Nephron progenitor cell (in vitro differentiated cells): ENCODE measurements around the gene FBXO40.

Experiments
- DNase-seq: peaks from one replicate; pipeline ENCODE4 v3.0.0; 2021
- H3K27ac Mint-ChIP-seq: 2 replicates; pipeline ENCODE4 v1.8.0; 2021; ENCODE audit warnings: mild to moderate bottlenecking, moderate library complexity, mixed read lengths
- H3K27me3 Mint-ChIP-seq: 2 replicates; pipeline ENCODE4 v1.8.0; 2021; ENCODE audit warnings: mild to moderate bottlenecking, low read depth, mixed read lengths; ENCODE audit not compliant: poor library complexity
- H3K36me3 Mint-ChIP-seq: 2 replicates; pipeline ENCODE4 v1.8.0; 2021; ENCODE audit warnings: low read depth, mixed read lengths
- H3K4me1 Mint-ChIP-seq: 2 replicates; pipeline ENCODE4 v1.8.0; 2021; ENCODE audit warnings: mixed read lengths
- H3K4me3 Mint-ChIP-seq: 2 replicates; pipeline ENCODE4 v1.8.0; 2021; ENCODE audit warnings: mild to moderate bottlenecking, moderate library complexity, mixed read lengths
- H3K9me3 Mint-ChIP-seq: 2 replicates; pipeline ENCODE4 v1.8.0; 2021; ENCODE audit warnings: mild to moderate bottlenecking, moderate library complexity, mixed read lengths
- CTCF ChIP-seq: fragments of 200-600 bp; sonication (generic); IDR thresholded peaks from 2 replicates; pipeline ENCODE4 v1.5.0; 2021; ENCODE audit warnings: antibody characterized with exemption

The FBXO40 gene

GRCh38 chr3:121604759-121605158 is 11.6 kb downstream of the FBXO40 start:
- H3K36me3 Mint-ChIP-seq: no peaks in the 10 kb centered on the region
- no peaks in the 10 kb centered on the region for H3K27me3 Mint-ChIP-seq
- no peaks in the 10 kb centered on the region for H3K4me1 Mint-ChIP-seq
- no peak for DNase-seq
- no peaks in the 10 kb centered on the region for H3K9me3 Mint-ChIP-seq
- no peak for TF ChIP-seq CTCF
- H3K4me3 Mint-ChIP-seq: no peak overlapping the region
- no peak overlapping the region for H3K27ac Mint-ChIP-seq

GRCh38 chr3:121606106-121606505 is 12.9 kb downstream of the FBXO40 start:
- H3K27me3 Mint-ChIP-seq: no peaks in the 10 kb centered on the region
- TF ChIP-seq CTCF: no peak
- H3K4me3 Mint-ChIP-seq: no peak overlapping the region
- H3K36me3 Mint-ChIP-seq: no peaks in the 10 kb centered on the region
- no peaks in the 10 kb centered on the region for H3K4me1 Mint-ChIP-seq
- no peak for DNase-seq
- H3K9me3 Mint-ChIP-seq: no peaks in the 10 kb centered on the region
- H3K27ac Mint-ChIP-seq: no peak overlapping the region

GRCh38 chr3:121619691-121620090 is 26.5 kb downstream of the FBXO40 start:
- DNase-seq: no peak
- Mint-ChIP-seq H3K27me3 (peaks cover 3% of the 10 kb centered on the region), H3K4me1 (peaks cover 15% of the 10 kb centered on the region), H3K4me3 (no peak overlapping the region), H3K27ac (no peak overlapping the region), H3K9me3 (no peaks in the 10 kb centered on the region), H3K36me3 (no peaks in the 10 kb centered on the region)
- TF ChIP-seq CTCF: no peak

GRCh38 chr3:121621491-121621890 is 28.3 kb downstream of the FBXO40 start:
- no peak for TF ChIP-seq CTCF
- no peaks in the 10 kb centered on the region for H3K9me3 Mint-ChIP-seq
- DNase-seq: no peak

GRCh38 chr3:121624147-121624899 is 31.1 kb downstream of the FBXO40 start:
- no peak for DNase-seq
- peak overlapping the region; percentile 86 for H3K27ac Mint-ChIP-seq
- peaks cover 17% of the 10 kb centered on the region for H3K4me1 Mint-ChIP-seq
- peaks cover 3% of the 10 kb centered on the region for H3K27me3 Mint-ChIP-seq
- no peak for TF ChIP-seq CTCF
- H3K9me3 Mint-ChIP-seq: no peaks in the 10 kb centered on the region
- no peak overlapping the region for H3K4me3 Mint-ChIP-seq
- no peaks in the 10 kb centered on the region for H3K36me3 Mint-ChIP-seq

More at GRCh38 chr3:121621491-121621890, 28.3 kb downstream of the FBXO40 start:
- H3K27ac Mint-ChIP-seq: no peak overlapping the region
- H3K36me3 Mint-ChIP-seq: no peaks in the 10 kb centered on the region
- H3K27me3 Mint-ChIP-seq: peaks cover 3% of the 10 kb centered on the region
- H3K4me3 Mint-ChIP-seq: no peak overlapping the region
- H3K4me1 Mint-ChIP-seq: peaks cover 21% of the 10 kb centered on the region

- Mint-ChIP-seq H3K9me3 (no peaks in the 10 kb centered on the region), H3K27me3 (peaks cover 3% of the 10 kb centered on the region), H3K4me1 (peaks cover 17% of the 10 kb centered on the region), H3K27ac (no peak overlapping the region), H3K36me3 (no peaks in the 10 kb centered on the region), H3K4me3 (no peak overlapping the region)
- TF ChIP-seq CTCF: no peak
- no peak for DNase-seq
Measured at GRCh38 chr3:121626495-121626894, 33.3 kb downstream of the FBXO40 start.
